IPS-15b (cell line): Measurements from ENCODE around the gene CDK6.
"Not testable (repeated sequence)": the region's sequence is repeated elsewhere in the genome, so short reads cannot be mapped to it uniquely, and the experiment has no call there.

ENCODE experiments used
- H3K27me3 ChIP-seq: one replicate; pipeline ENCODE4 v1.6.1; 2013; ENCODE audit warnings: low read length; ENCODE audit not compliant: control insufficient read depth, insufficient read depth
- H3K36me3 ChIP-seq: one replicate; pipeline ENCODE4 v1.6.1; 2013; ENCODE audit warnings: low read length; ENCODE audit not compliant: control insufficient read depth, insufficient read depth
- H3K4me1 ChIP-seq: one replicate; pipeline ENCODE4 v1.6.1; 2013; ENCODE audit warnings: mild to moderate bottlenecking, low read length; ENCODE audit not compliant: control insufficient read depth, insufficient read depth
- H3K4me3 ChIP-seq: one replicate; pipeline ENCODE4 v1.5.1; 2013; ENCODE audit warnings: low read depth, low read length
- H3K9ac ChIP-seq: one replicate; pipeline ENCODE4 v1.6.1; 2013; ENCODE audit warnings: low read depth, mild to moderate bottlenecking, low read length
- H3K9me3 ChIP-seq: one replicate; pipeline ENCODE4 v1.6.1; 2013; ENCODE audit warnings: mild to moderate bottlenecking, low read length; ENCODE audit not compliant: control insufficient read depth, insufficient read depth

CDK6 gene

DNA sequence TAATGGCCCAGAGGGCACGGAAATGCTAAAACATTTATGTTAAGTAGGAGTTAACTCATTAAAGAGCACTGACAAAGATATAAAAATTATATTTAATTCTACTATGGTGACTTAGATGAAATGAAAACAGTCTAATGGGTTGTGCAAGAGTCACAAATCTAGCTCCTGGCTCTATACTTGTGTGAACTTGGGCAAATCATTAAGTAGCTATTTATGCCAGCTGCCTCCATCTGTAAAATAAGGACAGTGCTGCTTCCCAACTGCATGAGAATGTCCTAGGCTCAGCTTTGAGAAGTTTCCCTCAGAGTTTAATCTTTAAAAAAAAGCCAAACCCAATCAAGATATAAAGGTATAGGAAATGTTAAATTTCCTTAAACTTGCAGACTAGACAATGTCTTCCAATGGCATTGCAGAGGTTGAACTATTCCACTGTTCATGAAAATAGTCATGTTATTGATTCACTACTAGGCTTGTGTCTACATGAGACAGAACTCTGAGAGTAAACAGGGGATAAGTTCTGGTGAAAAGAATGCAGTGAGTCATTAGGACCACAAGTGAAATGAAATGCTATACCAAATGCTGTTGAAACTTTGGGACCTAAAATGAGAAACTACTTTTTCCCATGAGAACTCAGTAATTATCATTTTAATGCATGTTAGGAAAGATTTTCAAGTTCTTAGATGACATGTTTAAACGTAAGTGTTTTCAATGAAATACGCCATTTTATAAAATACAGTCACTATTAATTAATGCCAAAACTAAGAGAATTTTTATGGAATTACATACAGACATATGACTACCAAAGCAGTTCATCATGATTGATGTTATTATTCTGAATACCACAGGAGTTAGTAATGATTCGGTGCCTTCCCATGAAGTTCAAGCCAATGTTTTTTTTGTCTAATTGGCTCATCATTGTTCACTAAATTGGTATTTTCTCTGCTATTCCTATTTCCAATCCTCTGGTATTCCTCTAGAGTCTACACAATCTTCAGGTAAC, 84.2 kb downstream of the CDK6 start:
- H3K9me3 ChIP-seq: no peaks in the 10 kb centered on the region
- peaks cover 24% of the 10 kb centered on the region for H3K4me1 ChIP-seq
- no peaks in the 10 kb centered on the region for H3K27me3 ChIP-seq
- no peak overlapping the region for H3K4me3 ChIP-seq
- H3K9ac ChIP-seq: no peak overlapping the region
- no peaks in the 10 kb centered on the region for H3K36me3 ChIP-seq

DNA sequence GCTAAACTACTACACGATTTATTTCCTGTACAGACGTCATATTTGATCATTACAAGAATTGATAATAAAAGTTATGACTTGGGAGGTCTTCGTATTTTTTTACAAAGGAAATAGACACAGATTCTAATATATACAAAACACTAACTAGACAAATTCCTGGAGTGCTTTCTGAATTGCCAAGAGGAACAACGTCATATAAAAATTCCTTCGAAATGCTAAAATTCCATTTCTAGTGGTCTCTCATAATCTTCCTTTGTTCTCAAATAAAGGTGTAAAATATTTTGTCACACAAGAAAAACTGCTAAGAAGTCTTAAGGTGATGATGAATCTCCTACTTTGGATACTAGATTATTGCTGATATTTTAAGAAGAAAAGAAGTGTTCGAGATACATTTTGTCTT, 85.4 kb downstream of the CDK6 start:
- Histone ChIP-seq H3K4me3 (no peak overlapping the region), H3K36me3 (no peaks in the 10 kb centered on the region), H3K4me1 (peaks cover 23% of the 10 kb centered on the region), H3K9me3 (no peaks in the 10 kb centered on the region), H3K9ac (no peak overlapping the region), H3K27me3 (no peaks in the 10 kb centered on the region)

DNA sequence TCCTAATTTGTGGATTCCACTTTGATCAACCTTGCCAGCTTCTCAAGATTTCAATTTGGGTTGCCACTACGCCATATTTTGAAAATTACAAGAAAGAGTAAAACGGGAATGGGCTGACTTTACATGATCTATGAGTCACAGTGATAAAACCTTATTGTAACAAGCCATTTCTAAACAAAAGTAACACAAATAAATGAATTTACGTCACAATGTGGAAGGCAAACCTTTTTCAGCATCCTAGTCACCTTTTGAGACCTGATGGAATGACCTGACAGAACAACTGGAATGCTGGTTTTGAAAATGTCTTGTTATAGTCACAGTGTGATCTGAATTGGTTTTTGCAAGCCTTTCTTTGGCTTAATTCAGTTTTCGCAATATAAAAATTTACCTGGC, 85.9 kb downstream of the CDK6 start:
- Histone ChIP-seq H3K9ac (no peak overlapping the region), H3K36me3 (no peaks in the 10 kb centered on the region), H3K4me1 (peaks cover 23% of the 10 kb centered on the region), H3K4me3 (no peak overlapping the region), H3K9me3 (no peaks in the 10 kb centered on the region), H3K27me3 (no peaks in the 10 kb centered on the region)

GRCh38 chr7:92749832-92750446, 86.4 kb downstream of the CDK6 start:
- Histone ChIP-seq H3K9ac (no peak overlapping the region), H3K27me3 (no peaks in the 10 kb centered on the region), H3K9me3 (no peaks in the 10 kb centered on the region), H3K4me1 (peaks cover 22% of the 10 kb centered on the region), H3K4me3 (no peak overlapping the region), H3K36me3 (no peaks in the 10 kb centered on the region)

DNA sequence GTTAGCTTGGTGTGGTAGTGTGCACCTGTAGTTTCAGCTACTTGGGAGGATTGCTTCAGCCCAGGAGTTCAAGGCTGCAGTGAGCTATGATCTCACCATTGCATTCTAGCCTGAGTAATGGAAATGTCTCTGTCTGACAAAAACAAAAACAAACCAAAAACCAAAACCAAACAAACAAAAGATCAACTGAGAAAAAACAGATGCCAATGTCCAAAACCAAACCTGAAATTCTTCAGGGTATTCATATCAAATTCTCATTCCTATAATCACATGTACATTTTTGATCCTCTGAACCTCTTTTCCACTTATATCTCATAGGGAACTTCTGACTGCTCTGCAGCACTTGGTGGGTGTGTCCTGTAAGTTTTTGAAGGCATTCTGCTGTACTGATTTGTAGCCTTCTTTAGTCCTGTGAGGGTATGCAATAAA, 87.0 kb downstream of the CDK6 start:
- H3K27me3 ChIP-seq: no peaks in the 10 kb centered on the region
- no peak overlapping the region for H3K4me3 ChIP-seq
- no peaks in the 10 kb centered on the region for H3K36me3 ChIP-seq
- peaks cover 21% of the 10 kb centered on the region for H3K4me1 ChIP-seq
- H3K9me3 ChIP-seq: no peaks in the 10 kb centered on the region
- no peak overlapping the region for H3K9ac ChIP-seq

GRCh38 chr7:92748495-92748894, 87.9 kb downstream of the CDK6 start:
- no peaks in the 10 kb centered on the region for H3K9me3 ChIP-seq
- no peak overlapping the region for H3K4me3 ChIP-seq
- H3K27me3 ChIP-seq: no peaks in the 10 kb centered on the region
- peaks cover 21% of the 10 kb centered on the region for H3K4me1 ChIP-seq
- H3K9ac ChIP-seq: no peak overlapping the region
- H3K36me3 ChIP-seq: no peaks in the 10 kb centered on the region

- H3K4me3 ChIP-seq: no peak overlapping the region
- no peak overlapping the region for H3K9ac ChIP-seq
- H3K4me1 ChIP-seq: peaks cover 18% of the 10 kb centered on the region
- H3K27me3 ChIP-seq: no peaks in the 10 kb centered on the region
- H3K36me3 ChIP-seq: no peaks in the 10 kb centered on the region
- no peaks in the 10 kb centered on the region for H3K9me3 ChIP-seq
Measured at GRCh38 chr7:92747041-92747835, 89.1 kb downstream of the CDK6 start.

GRCh38 chr7:92745241-92745640, 91.1 kb downstream of the CDK6 start:
- H3K4me1 ChIP-seq: peaks cover 2% of the 10 kb centered on the region
- no peak overlapping the region for H3K4me3 ChIP-seq
- H3K9ac ChIP-seq: no peak overlapping the region
- no peaks in the 10 kb centered on the region for H3K36me3 ChIP-seq
- H3K27me3 ChIP-seq: no peaks in the 10 kb centered on the region
- no peaks in the 10 kb centered on the region for H3K9me3 ChIP-seq

DNA sequence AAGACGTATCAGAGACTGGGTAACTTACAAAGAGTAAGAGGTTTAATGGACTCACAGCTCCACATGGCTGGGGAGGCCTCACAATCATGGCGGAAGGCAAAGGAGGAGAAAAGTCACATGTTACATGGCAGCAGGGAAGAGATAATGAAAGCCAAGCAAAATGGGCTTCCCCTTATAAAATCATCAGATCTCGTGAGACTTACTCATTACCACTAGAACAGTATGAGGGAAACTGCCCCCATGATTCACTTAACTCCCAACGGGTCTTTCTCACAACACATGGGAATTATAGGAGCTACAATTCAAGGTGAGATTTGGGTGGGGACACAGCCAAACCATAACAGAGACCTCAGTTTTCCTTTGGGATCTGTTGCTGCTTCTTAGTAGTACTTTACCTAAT, 92.2 kb downstream of the CDK6 start:
- not testable (repeated sequence) for H3K36me3 ChIP-seq, H3K4me3 ChIP-seq, H3K4me1 ChIP-seq

DNA sequence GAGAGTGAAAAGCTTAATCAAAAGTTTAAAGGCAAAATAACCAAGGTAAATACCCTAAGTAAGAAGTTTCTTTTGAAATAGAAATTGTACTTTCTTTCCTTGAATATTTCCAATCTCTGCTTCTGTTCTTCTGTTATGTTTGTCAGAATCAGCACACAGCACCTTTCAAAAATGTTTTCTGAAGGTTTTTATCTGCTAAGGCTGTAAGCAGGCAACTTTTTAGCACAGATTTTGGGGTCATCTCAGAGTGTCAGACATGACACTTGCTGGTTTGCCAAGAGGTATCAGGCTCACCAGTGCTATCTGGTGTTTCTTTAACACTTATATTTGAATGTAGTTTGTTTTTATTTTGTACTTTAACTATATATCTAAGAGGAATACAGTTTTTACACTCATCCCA, 94.2 kb downstream of the CDK6 start:
- Histone ChIP-seq H3K36me3 (no peaks in the 10 kb centered on the region), H3K9ac (no peak overlapping the region), H3K4me1 (no peaks in the 10 kb centered on the region), H3K27me3 (no peaks in the 10 kb centered on the region), H3K4me3 (no peak overlapping the region), H3K9me3 (no peaks in the 10 kb centered on the region)

More for the DNA sequence above, 92.2 kb downstream of the CDK6 start:
- H3K9ac ChIP-seq, H3K27me3 ChIP-seq, H3K9me3 ChIP-seq: not testable (repeated sequence)

- Histone ChIP-seq H3K4me3 (no peak overlapping the region), H3K27me3 (no peaks in the 10 kb centered on the region), H3K4me1 (no peaks in the 10 kb centered on the region), H3K9ac (no peak overlapping the region), H3K9me3 (no peaks in the 10 kb centered on the region), H3K36me3 (no peaks in the 10 kb centered on the region)
Measured at GRCh38 chr7:92740700-92741126, 95.7 kb downstream of the CDK6 start.
